K562 (cell line): ENCODE data around the gene GAS2L1. TPM values are rescaled to one million over a fixed set of nuclear protein-coding genes. Genes with fewer than 3 reads are reported as not detected.

Experiments
- ATAC-seq: fragments of 200-7000 bp; cut with Tn5 transposase; 3 replicates; pipeline ENCODE4 v1.9.1; 2020; ENCODE audit warnings: moderate library complexity
- BruUV-seq: library from RNA; stranded (reverse); fragments of 400-500 nt; replicated peaks from 2 replicates; lab custom pipeline; 2021; lab: Mats Ljungman, UMichigan
- CTCF ChIA-PET: fragments of 300-600 bp; formaldehyde crosslinking; extraction: SDS; loops from one replicate; lab custom pipeline; 2021; ENCODE audit warnings: low intra/inter-chr PET ratio; lab: Yijun Ruan, JAX
- POLR2A ChIA-PET: fragments of 300-600, 350-650 bp; sonication (Branson Sonifier 250); formaldehyde crosslinking; extraction: SDS; loops from one replicate; lab custom pipeline; 2021; ENCODE audit warnings: antibody characterized with exemption, inconsistent platforms; lab: Yijun Ruan, JAX
- DNase-seq, 4 experiments: peaks; one replicate each; pipeline versions ENCODE4 v3.0.0 to v3.0.0-alpha.2; 2011 to 2018; ENCODE audit warnings: low spot score in 3 of 4, mixed read lengths in 3 of 4; ENCODE audit errors: extremely low read depth in 1 of 4
- FAIRE-seq: peaks from 2 replicates; lab custom pipeline; 2011; peaks lifted over from hg19 to GRCh38; lab: Jason Lieb, UNC
- H2AFZ ChIP-seq: 2 replicates; pipeline ENCODE4 v1.6.0; 2011; ENCODE audit warnings: low read depth, low read length, control low read depth, inconsistent platforms
- H3K27ac ChIP-seq: fragments of 200-600 bp; 3 replicates; pipeline ENCODE4 v1.8.0; 2011; ENCODE audit warnings: low read depth, mild to moderate bottlenecking, control low read depth, inconsistent platforms, low read length, moderate library complexity, mixed read lengths; ENCODE audit errors: extremely low read depth
- H3K27me3 ChIP-seq, 2 experiments: fragments of 300-600 bp in 1 of 2; 2 replicates in 1 of 2; 3 replicates in 1 of 2; pipeline versions ENCODE4 v1.6.0 to v1.8.0; 2011; ENCODE audit warnings: inconsistent platforms in 2 of 2, low read length in 2 of 2, mild to moderate bottlenecking in 1 of 2, mixed read lengths in 1 of 2, moderate library complexity in 1 of 2; ENCODE audit not compliant: control insufficient read depth in 2 of 2, insufficient read depth in 2 of 2
- H3K36me3 ChIP-seq: fragments of 300-600 bp; 3 replicates; pipeline ENCODE4 v1.8.0; 2011; ENCODE audit warnings: mild to moderate bottlenecking, low read length, inconsistent platforms; ENCODE audit not compliant: control insufficient read depth, insufficient read depth
- H3K4me1 ChIP-seq, 2 experiments: fragments of 200-600 bp in 1 of 2; replicated peaks in 1 of 2; 2 replicates in 1 of 2; 3 replicates in 1 of 2; pipeline versions ENCODE4 v1.5.1 to v1.8.0; 2011; ENCODE audit warnings: inconsistent platforms in 2 of 2, low read length in 2 of 2, mild to moderate bottlenecking in 1 of 2, mixed read lengths in 1 of 2, moderate library complexity in 1 of 2; ENCODE audit not compliant: control insufficient read depth in 2 of 2, insufficient read depth in 2 of 2
- H3K4me2 ChIP-seq: 2 replicates; pipeline ENCODE4 v1.6.1; 2011; ENCODE audit warnings: low read length, control low read depth, inconsistent platforms, mixed read lengths; ENCODE audit not compliant: insufficient read depth
- H3K4me3 ChIP-seq: fragments of 200-600 bp; sonication (generic), shearing (Covaris generic); 2 replicates; pipeline ENCODE4 v1.5.1; 2016; ENCODE audit warnings: control low read depth, inconsistent platforms
- H3K79me2 ChIP-seq: fragments of 200-600 bp; 3 replicates; pipeline ENCODE4 v1.8.0; 2011; ENCODE audit warnings: low read length, inconsistent platforms; ENCODE audit not compliant: control insufficient read depth, insufficient read depth
- H3K9ac ChIP-seq, 2 experiments: 2 replicates each; pipeline versions ENCODE4 v1.6.0 to v1.6.1; 2011; ENCODE audit warnings: low read depth in 2 of 2, low read length in 2 of 2, control low read depth in 1 of 2, inconsistent platforms in 1 of 2, mild to moderate bottlenecking in 1 of 2, mixed read lengths in 1 of 2; ENCODE audit not compliant: insufficient read depth in 1 of 2
- H3K9me1 ChIP-seq: one replicate; pipeline ENCODE4 v1.6.0; 2011; ENCODE audit warnings: inconsistent platforms, mild to moderate bottlenecking, low read length, moderate library complexity; ENCODE audit not compliant: control insufficient read depth, insufficient read depth
- H3K9me3 ChIP-seq: replicated peaks from 2 replicates; pipeline ENCODE4 v1.5.1; 2011; ENCODE audit warnings: low read depth, low read length, inconsistent platforms; ENCODE audit not compliant: control insufficient read depth, insufficient read depth
- H4K20me1 ChIP-seq: replicated peaks from 2 replicates; pipeline ENCODE4 v1.6.1; 2011; ENCODE audit warnings: low read length, inconsistent platforms, mixed read lengths; ENCODE audit not compliant: control insufficient read depth, insufficient read depth
- BCL6 ChIP-seq: fragments of 250-450 bp; sonication (Bioruptor Pico); IDR thresholded peaks from 2 replicates; pipeline ENCODE4 v1.4.0; 2020
- ETV5 ChIP-seq: sonication (generic); formaldehyde crosslinking; IDR thresholded peaks from 2 replicates; pipeline ENCODE4 v1.4.0; 2020; ENCODE audit warnings: low read depth, mild to moderate bottlenecking, missing genetic modification reagents
- HMGN3 ChIP-seq: IDR thresholded peaks from 2 replicates; pipeline ENCODE4 v1.6.1; 2011; ENCODE audit warnings: borderline replicate concordance, low read depth, mild to moderate bottlenecking, mixed read lengths, low read length; ENCODE audit not compliant: insufficient read length; ENCODE audit errors: extremely low read depth
- POLR2G ChIP-seq: fragments of 200-400 bp; formaldehyde crosslinking; IDR thresholded peaks from 2 replicates; pipeline ENCODE4 v1.6.1; 2017; ENCODE audit warnings: low read depth, mild to moderate bottlenecking, antibody characterized with exemption, low read length, moderate library complexity
- RBFOX2 ChIP-seq: fragments of 200-400 bp; formaldehyde crosslinking; IDR thresholded peaks from 2 replicates; pipeline ENCODE4 v1.6.1; 2017; ENCODE audit warnings: low read depth, mild to moderate bottlenecking, low read length, moderate library complexity
- RBM17 ChIP-seq: fragments of 200-400 bp; formaldehyde crosslinking; IDR thresholded peaks from 2 replicates; pipeline ENCODE4 v1.6.1; 2017; ENCODE audit warnings: low read depth, mild to moderate bottlenecking, low read length, borderline replicate concordance
- SLC30A9 ChIP-seq: fragments of 250-450 bp; sonication (Bioruptor Pico); IDR thresholded peaks from 2 replicates; pipeline ENCODE4 v1.8.0; 2022; ENCODE audit warnings: mild to moderate bottlenecking, moderate library complexity
- ZEB2 ChIP-seq: fragments of 450-650 bp; IDR thresholded peaks from 2 replicates; pipeline ENCODE4 v1.6.1; 2016
- ZNF253 ChIP-seq: fragments of 250-450 bp; sonication (Bioruptor Pico); conservative IDR thresholded peaks from 2 replicates; pipeline ENCODE4 v1.6.1; 2021; ENCODE audit warnings: mild to moderate bottlenecking
- WGBS: fragments of 100-300 bp; shearing (Covaris generic); methylation state at CpG from one replicate; pipeline ENCODE4 v1.1.6; 2016; ENCODE audit warnings: low coverage, mixed read lengths; ENCODE audit not compliant: insufficient coverage; ENCODE audit errors: missing lambda C conversion rate; 5-methylcytosine and 5-hydroxymethylcytosine counted together
- in situ Hi-C: fragments of 300-500 bp; cut with MboI; formaldehyde crosslinking; loops from 4 replicates; pipeline ENCODE4 v1.15.0; 2018; ENCODE audit warnings: inconsistent platforms, mixed read lengths
- intact Hi-C: fragments of 100-400 bp; cut with micrococcal nuclease; formaldehyde crosslinking; loops from 2 replicates; pipeline ENCODE4 v1.14.2; 2022
- polyA plus RNA-seq, 8 experiments: library from polyadenylated mRNA; depleted of rRNA in 4 of 8; stranded (reverse) in 5 of 8; unstranded in 3 of 8; fragments of >200 nt; fragmentation: Nextera tagmentation in 2 of 8; fragmentation: Illumina TruSeq in 1 of 8; extraction: Ambion mirVana in 2 of 8; extraction: Trizol in 1 of 8; gene quantifications; 2 replicates each; pipeline versions ENCODE4 v1.2.1 to v1.2.3, GENCODE V29; 2011 to 2014; ENCODE audit warnings: inconsistent platforms in 1 of 8, missing spikeins in 1 of 8
- total RNA-seq, 7 experiments: library from RNA; depleted of rRNA in 6 of 7; stranded (reverse); fragments of >200 nt in 6 of 7; fragmentation: Illumina TruSeq in 2 of 7; extraction: Trizol in 2 of 7; gene quantifications; 2 replicates each; pipeline versions ENCODE4 v1.2.1 to v1.2.3, GENCODE V29; 2011 to 2021; ENCODE audit warnings: low replicate concordance in 1 of 7
- TF ChIP-seq, protein P1 (sequence below): fragments of 150-350 bp; IDR thresholded peaks from 2 replicates; pipeline ENCODE4 v1.6.1; 2014; ENCODE audit warnings: low read depth, mild to moderate bottlenecking, low read length, borderline replicate concordance
- TF ChIP-seq, protein P2 (sequence below): sonication (generic); formaldehyde crosslinking; IDR thresholded peaks from 2 replicates; pipeline ENCODE4 v1.9.0; 2022; ENCODE audit warnings: mild to moderate bottlenecking, missing genetic modification reagents

Gene GAS2L1
- total and polyA plus RNA-seq, 9 of the 15 experiments (the other 6 are each of a cell fraction or from before 2014, with no cell fraction given) = 0.56 to 19.7 (median 3.2) TPM

DNA sequence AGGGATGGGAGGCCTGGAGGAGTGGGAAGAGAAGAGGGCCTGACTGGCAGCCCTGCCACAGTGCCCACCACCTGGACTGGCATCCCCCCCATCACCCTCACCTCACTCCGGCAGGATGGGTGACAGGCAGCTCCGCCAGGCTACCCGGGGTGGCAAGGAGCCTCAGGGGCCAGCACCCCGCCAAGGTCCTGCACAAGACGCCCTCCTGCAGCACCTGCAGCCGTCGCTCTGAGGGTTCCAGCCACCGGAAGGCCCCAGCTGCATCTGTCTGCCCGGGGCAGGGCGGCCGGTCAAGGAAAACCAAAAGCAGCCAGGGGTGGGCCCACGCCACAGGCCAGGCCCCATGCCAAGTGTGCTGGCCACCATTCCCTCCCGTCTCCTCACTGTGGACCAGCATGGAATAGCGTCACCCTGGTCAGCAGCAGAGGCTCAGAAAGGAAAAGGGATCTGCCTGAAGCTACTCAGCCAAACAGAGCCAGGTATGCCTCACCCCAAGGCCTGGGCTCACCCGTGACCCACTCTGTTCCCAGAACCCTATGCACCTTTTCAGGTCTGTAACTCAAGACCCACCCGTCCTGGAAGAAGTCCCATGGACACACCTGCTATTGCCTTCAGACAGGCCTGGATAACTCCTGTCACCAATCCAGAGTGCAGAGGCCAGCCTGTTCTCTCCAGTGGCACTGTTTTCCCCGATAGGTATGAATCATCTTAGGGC, 45.7 kb upstream of the GAS2L1 start:
- H3K27ac ChIP-seq = no peak overlapping the region
- ATAC-seq (no peak), DNase-seq (no peak), FAIRE-seq (no peak)
- TF ChIP-seq BCL6 (CRISPR knock-in tag) = no peak
- TF ChIP-seq ZNF253 = no peak
- TF ChIP-seq, protein P1, sequence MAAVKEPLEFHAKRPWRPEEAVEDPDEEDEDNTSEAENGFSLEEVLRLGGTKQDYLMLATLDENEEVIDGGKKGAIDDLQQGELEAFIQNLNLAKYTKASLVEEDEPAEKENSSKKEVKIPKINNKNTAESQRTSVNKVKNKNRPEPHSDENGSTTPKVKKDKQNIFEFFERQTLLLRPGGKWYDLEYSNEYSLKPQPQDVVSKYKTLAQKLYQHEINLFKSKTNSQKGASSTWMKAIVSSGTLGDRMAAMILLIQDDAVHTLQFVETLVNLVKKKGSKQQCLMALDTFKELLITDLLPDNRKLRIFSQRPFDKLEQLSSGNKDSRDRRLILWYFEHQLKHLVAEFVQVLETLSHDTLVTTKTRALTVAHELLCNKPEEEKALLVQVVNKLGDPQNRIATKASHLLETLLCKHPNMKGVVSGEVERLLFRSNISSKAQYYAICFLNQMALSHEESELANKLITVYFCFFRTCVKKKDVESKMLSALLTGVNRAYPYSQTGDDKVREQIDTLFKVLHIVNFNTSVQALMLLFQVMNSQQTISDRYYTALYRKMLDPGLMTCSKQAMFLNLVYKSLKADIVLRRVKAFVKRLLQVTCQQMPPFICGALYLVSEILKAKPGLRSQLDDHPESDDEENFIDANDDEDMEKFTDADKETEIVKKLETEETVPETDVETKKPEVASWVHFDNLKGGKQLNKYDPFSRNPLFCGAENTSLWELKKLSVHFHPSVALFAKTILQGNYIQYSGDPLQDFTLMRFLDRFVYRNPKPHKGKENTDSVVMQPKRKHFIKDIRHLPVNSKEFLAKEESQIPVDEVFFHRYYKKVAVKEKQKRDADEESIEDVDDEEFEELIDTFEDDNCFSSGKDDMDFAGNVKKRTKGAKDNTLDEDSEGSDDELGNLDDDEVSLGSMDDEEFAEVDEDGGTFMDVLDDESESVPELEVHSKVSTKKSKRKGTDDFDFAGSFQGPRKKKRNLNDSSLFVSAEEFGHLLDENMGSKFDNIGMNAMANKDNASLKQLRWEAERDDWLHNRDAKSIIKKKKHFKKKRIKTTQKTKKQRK = no peak
- no peak for TF ChIP-seq ETV5 (CRISPR knock-in tag)
- TF ChIP-seq SLC30A9 (CRISPR knock-in tag) = no peak
- TF ChIP-seq RBM17 = no peak
- TF ChIP-seq RBFOX2 = peak; percentile 69
- peak; percentile 64 for TF ChIP-seq POLR2G
- peak; percentile 42 for TF ChIP-seq HMGN3
- TF ChIP-seq ZEB2 = no peak
- TF ChIP-seq, protein P2, sequence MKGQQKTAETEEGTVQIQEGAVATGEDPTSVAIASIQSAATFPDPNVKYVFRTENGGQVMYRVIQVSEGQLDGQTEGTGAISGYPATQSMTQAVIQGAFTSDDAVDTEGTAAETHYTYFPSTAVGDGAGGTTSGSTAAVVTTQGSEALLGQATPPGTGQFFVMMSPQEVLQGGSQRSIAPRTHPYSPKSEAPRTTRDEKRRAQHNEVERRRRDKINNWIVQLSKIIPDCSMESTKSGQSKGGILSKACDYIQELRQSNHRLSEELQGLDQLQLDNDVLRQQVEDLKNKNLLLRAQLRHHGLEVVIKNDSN (CRISPR knock-in tag) = no peak
- H3K27me3 ChIP-seq = no peaks in the 10 kb centered on the region
- no peaks in the 10 kb centered on the region for H4K20me1 ChIP-seq
- no TSS peak for BruUV-seq
- ChIA-PET CTCF (no interaction called here), POLR2A (interaction anchor here (0.6 to 1.1 kb wide), 4 partner anchors 15 to 132 kb away, joined by 3 to 5 read pairs (median 3); no protein-coding TSS in a partner anchor)
- WGBS = 88% methylated on average over 4 of the region's 17 CpGs
- peaks cover 2% of the 10 kb centered on the region for H3K79me2 ChIP-seq
- H3K4me2 ChIP-seq = no peak overlapping the region
- no peak overlapping the region for H3K4me3 ChIP-seq
- H3K4me1 ChIP-seq = peaks cover 0 to 32% of the 10 kb centered on the region in 2 experiments; a peak in 2 of 5 replicates
- peaks cover 27% of the 10 kb centered on the region for H3K36me3 ChIP-seq
- H2AFZ ChIP-seq = no peak overlapping the region
- H3K9me3 ChIP-seq = no peaks in the 10 kb centered on the region
- in situ Hi-C loops = no loop called here
- H3K9ac ChIP-seq = no peak overlapping the region; a peak in 1 of 4 replicates
- intact Hi-C loops = loop anchor here (10.0 kb wide), 1 partner anchor 376 kb away; the partner anchor contains the start of gene ZNRF3
- no peaks in the 10 kb centered on the region for H3K9me1 ChIP-seq
